ENCODE data around the gene COX4I1. TPM values are rescaled to one million over a fixed set of nuclear protein-coding genes. Genes with fewer than 3 reads are reported as not detected.

The COX4I1 gene
- polyA plus RNA-seq, 3 donors = 342 to 440 (median 390) TPM

- no peak for DNase-seq (ENCODE audit: extremely low read depth in 1 of 11, low read depth in 9 of 11, low spot score in 4 of 11)
These were observed 44.6 kb downstream of the COX4I1 start for GRCh38 chr16:85844169-85844481.

- no peak for DNase-seq (ENCODE audit: extremely low read depth in 1 of 11, low read depth in 9 of 11, low spot score in 4 of 11)
These were observed 45.3 kb downstream of the COX4I1 start for GRCh38 chr16:85844786-85845185.

GRCh38 chr16:85845266-85845665 is 45.8 kb downstream of the COX4I1 start:
- DNase-seq (ENCODE audit: extremely low read depth in 1 of 11, low read depth in 9 of 11, low spot score in 4 of 11) = no peak

- DNase-seq (ENCODE audit: extremely low read depth in 1 of 11, low read depth in 9 of 11, low spot score in 4 of 11) = no peak
These were observed 47.0 kb downstream of the COX4I1 start for GRCh38 chr16:85846461-85846860.

- DNase-seq (ENCODE audit: extremely low read depth in 1 of 11, low read depth in 9 of 11, low spot score in 4 of 11) = no peak
These were observed 47.5 kb downstream of the COX4I1 start for GRCh38 chr16:85847036-85847435.

- DNase-seq (ENCODE audit: extremely low read depth in 1 of 11, low read depth in 9 of 11, low spot score in 4 of 11) = no peak
These were observed 48.4 kb downstream of the COX4I1 start for GRCh38 chr16:85847681-85848601.

- DNase-seq (ENCODE audit: extremely low read depth in 1 of 11, low read depth in 9 of 11, low spot score in 4 of 11) = no peak
These were observed 49.5 kb downstream of the COX4I1 start for GRCh38 chr16:85848986-85849385.

- no peak for DNase-seq (ENCODE audit: extremely low read depth in 1 of 11, low read depth in 9 of 11, low spot score in 4 of 11)
These were observed 49.9 kb downstream of the COX4I1 start for GRCh38 chr16:85849388-85849787.

GRCh38 chr16:85850344-85850880 is 50.9 kb downstream of the COX4I1 start:
- no peak for DNase-seq (ENCODE audit: extremely low read depth in 1 of 11, low read depth in 9 of 11, low spot score in 4 of 11)

- DNase-seq (ENCODE audit: extremely low read depth in 1 of 11, low read depth in 9 of 11, low spot score in 4 of 11) = no peak
These were observed 51.7 kb downstream of the COX4I1 start for GRCh38 chr16:85851034-85851785.

- no peak for DNase-seq (ENCODE audit: extremely low read depth in 1 of 11, low read depth in 9 of 11, low spot score in 4 of 11)
These were observed 54.4 kb downstream of the COX4I1 start for GRCh38 chr16:85853547-85854545.

- DNase-seq (ENCODE audit: extremely low read depth in 1 of 11, low read depth in 9 of 11, low spot score in 4 of 11) = no peak
These were observed 55.4 kb downstream of the COX4I1 start for GRCh38 chr16:85854935-85855334.

- no peak for DNase-seq (ENCODE audit: extremely low read depth in 1 of 11, low read depth in 9 of 11, low spot score in 4 of 11)
These were observed 56.6 kb downstream of the COX4I1 start for GRCh38 chr16:85856079-85856478.

- DNase-seq (ENCODE audit: extremely low read depth in 1 of 11, low read depth in 9 of 11, low spot score in 4 of 11) = no peak
These were observed 57.1 kb downstream of the COX4I1 start for GRCh38 chr16:85856585-85856984.

Other genes starting within 250 kb of the COX4I1 start
- gene GSE1, start 186.4 kb upstream of the COX4I1 start, polyA plus RNA-seq (ENCODE audit: insufficient read length in 3 of 3) = 10 to 100 TPM; 62.2 to 81.9 (median 73.5) TPM
- gene GINS2, start 110.7 kb upstream of the COX4I1 start, polyA plus RNA-seq (ENCODE audit: insufficient read length in 3 of 3) = 10 to 100 TPM; 16.8 to 23.8 (median 20.0) TPM
- 1 to 10 TPM; 2.3 to 4.5 (median 4.0) TPM for gene C16orf74, start 48.6 kb upstream of the COX4I1 start, polyA plus RNA-seq (ENCODE audit: insufficient read length in 3 of 3)
- gene EMC8, start 151 bp upstream of the COX4I1 start, polyA plus RNA-seq (ENCODE audit: insufficient read length in 3 of 3) = 10 to 100 TPM; 28.1 to 31.9 (median 31.8) TPM
- 1 to 10 TPM; 3.3 to 6.5 (median 5.8) TPM for gene IRF8, start 99.5 kb downstream of the COX4I1 start, polyA plus RNA-seq (ENCODE audit: insufficient read length in 3 of 3)

Measured in renal cortex interstitium (tissue), 11 donors.